HG02870 (cell line): ENCODE data around the gene SRPX2.

Experiments
- ATAC-seq: cut with Tn5 transposase; IDR thresholded peaks from one replicate; pipeline ENCODE4 v1.9.1; 2021; ENCODE audit warnings: mild to moderate bottlenecking, moderate library complexity; ENCODE audit not compliant: unreplicated experiment

The SRPX2 gene

DNA sequence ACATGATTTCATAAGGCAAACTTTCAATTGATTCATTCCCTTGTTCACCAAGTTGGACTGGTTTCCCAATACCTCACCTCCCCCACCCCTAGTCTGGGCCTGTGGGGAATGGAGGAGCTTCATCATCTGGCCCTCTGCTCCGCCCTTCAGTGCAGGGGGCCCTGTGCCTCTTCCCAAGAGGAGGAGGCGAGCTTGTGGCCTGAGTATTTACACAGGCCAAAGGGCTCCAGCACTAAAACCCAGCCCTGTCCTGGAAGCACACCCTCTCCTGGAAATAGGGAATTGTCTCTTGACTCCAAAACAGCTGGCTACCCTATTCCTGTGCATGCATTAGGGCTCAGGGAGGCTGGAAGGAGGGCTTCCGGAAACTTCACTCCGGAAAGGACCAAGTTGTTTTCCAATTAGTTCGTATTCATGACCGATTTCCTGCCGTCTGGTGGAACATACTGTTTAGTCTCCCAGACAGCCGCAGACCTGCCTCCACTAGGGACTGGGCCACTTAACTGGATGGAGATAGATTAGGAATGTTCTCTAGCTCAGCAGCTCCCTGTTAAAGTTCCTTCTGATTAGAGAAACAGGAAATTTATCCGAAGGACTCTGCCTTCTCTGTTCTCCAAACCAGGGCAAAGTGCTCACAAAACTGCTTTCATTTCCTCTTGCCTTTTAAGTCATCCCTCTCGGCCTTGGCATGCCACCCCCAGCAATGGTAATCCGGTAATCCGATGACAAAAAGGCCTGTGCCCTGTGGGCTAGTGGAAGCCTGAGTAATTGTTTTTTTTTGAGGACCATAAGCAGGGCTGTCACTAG lies 5.8 kb downstream of the SRPX2 start:
- no peak for ATAC-seq

DNA sequence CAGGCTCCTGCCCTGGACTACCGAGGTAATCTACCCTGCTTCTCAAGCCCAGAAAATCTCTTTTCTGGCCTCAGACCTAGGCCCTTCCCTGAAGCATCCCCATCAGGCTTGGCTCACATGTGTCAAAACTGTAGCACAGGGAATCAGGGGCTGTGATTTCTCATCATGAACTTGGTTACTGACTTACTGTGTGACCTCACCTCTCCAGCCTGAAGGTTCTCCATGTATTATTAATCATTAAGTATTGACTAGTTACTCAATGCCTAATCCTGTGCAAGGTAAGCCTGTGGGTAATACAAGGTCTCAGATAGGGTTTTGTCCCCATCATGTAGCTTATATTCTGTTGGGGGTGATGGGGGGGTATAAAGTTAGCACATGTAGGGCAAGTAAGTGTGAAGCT lies 6.8 kb downstream of the SRPX2 start:
- ATAC-seq, result no peak

DNA sequence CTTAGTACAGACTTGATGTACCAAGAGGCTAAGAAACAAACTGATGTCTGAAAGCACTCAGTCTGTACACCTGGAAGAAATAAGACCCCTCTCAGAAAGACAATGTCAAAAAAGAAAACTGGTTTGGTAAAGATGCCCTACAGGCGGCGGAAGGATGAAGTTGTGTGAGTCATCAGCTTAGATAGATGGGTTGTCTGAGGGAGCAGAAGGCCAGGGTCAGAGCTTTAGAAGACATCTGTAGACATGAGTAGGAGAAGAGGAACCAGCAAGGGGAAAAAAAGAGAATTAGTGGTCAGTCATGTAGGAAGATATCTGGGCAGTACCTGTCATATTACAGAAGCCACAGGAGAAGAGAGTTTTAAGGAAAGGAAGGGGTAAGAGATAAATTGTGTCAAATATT lies 8.3 kb downstream of the SRPX2 start:
- ATAC-seq, result no peak

DNA sequence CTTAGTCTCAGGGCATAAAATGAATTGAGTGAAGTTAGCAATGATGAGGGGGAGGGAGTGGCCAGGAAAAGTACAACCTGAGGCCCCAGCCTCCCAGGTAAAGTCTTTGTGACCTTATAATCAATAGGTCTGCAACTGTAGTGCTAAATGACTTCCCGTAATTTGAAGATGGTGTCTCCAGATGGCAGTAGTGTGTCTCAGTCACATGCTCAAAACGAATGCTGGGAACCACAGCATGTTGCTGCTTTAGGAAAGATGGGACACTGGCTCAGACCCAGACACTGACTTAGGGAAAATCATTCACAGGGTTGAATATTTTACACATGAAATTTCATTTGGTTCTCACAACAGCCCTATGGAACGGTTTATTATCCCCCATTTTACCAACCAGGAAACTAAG lies 10.3 kb downstream of the SRPX2 start:
- ATAC-seq, result no peak

DNA sequence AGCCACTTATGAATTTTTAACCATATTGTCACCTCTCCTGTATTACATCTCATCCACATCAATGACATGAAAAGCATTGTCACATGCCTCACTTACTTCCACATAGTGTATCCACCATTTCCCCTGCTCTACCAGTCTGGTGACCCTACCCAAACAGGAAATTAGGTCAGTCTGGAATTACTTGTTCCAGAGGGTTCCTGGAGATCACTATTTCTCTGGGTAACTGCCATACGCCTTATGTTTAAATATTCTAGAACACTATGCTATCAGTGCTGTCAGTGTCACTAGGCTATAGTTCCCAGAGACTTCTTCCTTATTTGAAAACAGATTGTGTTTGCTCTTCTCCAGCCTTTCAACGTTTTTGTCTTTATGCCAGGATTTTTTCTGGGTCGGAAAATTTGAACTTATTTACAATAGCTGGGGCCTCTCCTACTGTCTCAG lies 15.0 kb downstream of the SRPX2 start:
- no peak for ATAC-seq

DNA sequence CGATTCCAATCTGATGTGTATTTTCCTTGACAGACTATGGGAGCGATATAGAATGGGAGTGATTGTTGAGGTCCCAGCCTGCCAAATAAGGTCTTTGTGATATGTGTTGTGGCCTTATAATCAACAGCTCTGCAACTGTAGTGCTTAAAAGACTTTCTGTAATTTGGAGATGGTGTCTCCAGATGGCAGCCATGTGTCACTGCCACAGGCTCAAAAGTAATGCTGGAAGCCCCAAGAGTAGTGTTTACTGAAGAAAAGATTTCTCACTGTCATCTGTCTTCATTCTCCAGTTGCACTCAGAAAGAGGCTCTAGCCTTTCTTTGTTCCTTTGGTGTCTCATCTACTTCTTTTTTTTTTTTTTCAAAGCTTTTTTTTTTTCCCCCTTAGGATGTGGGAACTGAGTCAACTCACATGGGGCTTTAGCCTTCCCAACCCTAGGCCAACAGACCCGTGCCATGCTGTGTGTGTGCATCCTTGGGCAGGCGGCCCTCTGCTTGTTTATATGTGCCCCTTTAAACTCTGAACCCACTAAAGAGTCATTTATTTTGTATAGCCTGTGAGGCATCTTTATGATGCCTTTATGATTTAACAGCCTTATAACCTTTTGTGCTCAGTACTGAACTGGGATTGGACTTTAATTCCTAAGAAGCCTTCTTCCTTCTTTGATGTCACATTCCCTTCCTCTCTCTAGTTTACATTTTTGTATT lies 15.6 kb downstream of the SRPX2 start:
- ATAC-seq, result no peak

DNA sequence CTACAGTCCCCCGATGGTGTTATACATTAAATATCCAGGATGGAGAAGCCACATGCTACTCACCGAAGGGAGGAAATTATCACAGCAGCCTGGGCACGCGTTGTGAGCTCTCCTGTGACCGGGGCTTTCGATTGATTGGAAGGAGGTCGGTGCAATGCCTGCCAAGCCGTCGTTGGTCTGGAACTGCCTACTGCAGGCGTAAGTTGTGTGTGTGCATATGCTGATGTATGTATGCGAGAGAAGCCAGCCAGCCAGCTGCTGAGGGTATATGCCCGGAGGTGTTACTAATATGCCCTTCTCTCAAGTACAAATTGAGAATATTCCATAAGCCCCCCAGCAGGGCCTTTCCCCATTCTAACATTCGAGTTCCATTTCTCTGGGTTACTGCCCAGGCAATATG lies 18.2 kb downstream of the SRPX2 start:
- no peak for ATAC-seq

DNA sequence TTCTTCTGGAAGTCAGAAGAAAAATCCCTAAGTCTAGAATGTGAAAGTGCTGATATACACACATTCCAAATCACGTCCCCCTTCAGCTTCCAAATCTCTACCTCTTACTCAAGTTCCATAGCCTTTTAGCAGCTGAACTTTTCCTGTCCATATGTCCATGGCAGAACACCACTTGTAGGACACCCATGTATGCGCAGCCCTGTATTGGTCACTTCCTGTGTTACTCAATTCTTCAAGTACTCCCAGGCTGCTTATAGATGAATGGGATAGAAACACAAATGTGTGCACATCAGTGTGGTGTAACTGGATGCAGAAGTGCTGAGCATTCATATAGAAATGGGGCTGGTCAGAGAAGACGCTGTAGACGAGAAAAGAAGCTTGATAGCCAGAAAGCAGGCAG lies 18.8 kb downstream of the SRPX2 start:
- no peak for ATAC-seq

DNA sequence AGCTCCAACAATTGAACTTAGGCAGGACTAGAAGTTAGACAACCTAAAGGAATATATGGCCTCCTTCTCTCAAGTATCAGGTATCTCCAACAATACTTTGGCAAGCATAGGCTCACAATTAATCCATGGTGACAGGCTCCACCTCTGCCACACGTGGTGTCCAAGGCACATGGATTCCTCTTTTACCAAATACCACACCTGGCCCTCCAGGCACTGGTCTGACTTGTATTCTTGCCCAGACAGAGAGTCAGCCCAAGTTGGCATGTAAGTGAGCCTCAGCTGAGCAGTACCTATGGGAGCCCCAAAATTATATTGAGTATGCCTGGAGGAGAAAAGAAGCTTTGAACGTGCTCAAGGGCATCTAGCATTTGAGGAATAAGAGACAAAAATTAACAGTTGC lies 19.6 kb downstream of the SRPX2 start:
- ATAC-seq, result no peak

DNA sequence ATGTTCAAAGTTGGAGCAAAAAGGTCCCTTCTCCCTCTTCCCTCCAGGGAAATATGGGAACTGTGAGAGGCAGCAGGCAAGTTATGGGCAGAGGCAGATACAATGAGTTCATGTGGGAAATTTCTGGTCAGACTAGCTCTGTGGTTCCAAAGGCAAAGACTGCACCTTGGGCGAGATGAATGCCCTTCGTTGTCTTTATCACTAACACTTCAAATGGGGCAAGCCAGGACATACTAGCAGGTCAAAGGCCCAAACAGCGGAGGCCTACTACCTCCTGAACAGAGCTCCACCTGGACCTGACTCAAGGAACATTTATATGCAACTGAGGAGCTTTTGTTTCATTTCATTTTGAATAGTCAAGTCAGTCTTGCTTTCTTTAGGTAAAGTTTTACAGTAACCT lies 29.0 kb downstream of the SRPX2 start:
- ATAC-seq, result no peak

DNA sequence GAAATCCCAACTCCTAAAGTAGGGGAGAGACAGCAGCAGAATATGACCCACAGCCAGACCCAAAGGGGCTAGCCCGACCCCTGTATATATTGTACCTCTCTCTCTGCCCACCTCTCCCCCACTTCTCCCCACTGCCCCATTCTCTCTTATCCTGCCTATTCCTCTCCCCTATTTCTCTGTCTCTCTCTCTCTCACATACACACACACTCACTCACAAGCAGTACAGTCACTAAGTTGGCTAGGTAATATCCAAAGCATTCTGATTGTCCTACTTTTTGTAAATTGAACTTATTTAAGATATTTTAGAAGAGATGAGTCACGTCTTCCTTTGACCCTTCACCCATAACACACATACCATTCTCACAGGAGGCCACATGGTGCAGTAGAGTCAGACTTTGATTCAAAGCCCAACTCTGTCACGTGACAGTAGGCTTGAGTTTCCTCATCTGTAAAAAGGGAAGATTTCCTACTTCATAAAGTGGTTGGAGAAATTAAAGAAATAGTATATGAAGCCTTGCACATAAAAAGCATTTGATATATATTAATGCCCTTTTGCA lies 29.5 kb downstream of the SRPX2 start:
- ATAC-seq, result no peak

DNA sequence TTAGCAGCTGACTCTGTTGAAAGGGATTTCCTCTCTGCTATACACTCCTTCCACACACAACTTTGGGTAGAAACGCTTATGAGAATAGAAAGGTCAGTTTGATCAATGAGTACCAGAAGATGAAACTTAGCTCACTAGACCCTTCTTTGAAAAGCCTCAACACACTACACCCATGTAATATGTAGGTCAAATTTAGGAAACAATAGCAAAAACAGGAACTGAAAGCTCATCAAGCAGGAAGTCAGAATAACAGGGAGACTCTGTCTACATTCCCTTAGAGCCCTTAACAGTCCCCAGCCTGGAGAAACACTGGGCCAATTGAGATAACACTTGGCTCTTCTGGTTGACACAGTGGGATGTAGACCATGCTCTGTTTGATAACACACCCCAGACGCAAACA lies 30.7 kb downstream of the SRPX2 start:
- no peak for ATAC-seq

DNA sequence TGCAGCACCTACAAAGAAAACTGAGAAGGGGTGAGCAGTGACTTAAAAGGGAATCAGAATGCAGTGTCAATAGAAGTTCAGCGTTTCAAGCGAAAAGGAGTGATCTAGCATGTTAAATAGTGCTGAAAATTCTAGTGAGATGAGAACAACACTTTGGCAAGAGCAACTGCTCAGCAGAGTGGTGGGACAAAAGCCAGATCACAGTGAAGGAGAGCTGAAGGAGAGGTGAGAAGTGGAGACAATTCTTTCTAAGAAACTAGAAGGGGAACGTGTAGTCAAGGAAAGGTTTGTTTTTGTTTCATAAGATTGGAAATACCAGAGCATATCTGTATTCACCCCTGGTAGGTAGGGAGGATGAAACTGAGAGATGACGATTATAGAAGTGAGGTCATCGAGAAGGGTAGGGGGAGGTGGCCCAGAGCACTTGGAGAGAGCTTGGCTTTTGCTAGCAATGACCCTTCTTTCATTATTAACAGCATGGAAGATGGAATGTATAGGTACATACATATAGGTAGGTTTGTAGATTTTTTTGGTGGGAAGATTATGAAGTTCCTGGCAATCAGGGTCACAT lies 33.7 kb downstream of the SRPX2 start:
- ATAC-seq, result no peak

DNA sequence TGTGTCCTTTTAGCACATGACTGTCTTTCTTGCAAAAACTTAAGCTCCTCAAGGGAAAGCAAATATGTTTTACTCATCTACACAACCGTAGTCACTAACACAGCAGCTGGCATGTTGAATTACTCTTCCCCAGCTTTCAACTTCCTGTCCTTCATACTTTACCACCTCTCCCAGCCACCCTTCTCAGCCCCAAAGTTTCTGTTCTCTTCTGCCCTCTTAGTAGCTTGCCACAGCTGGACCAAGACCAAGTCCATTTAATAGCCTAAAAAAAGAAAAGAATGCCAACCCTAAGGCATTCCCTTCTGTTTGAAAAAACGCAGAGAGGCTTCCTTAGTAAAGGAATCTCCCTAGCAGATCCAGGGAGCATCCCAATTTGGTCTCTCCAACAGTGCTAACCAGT lies 36.8 kb downstream of the SRPX2 start:
- no peak for ATAC-seq

DNA sequence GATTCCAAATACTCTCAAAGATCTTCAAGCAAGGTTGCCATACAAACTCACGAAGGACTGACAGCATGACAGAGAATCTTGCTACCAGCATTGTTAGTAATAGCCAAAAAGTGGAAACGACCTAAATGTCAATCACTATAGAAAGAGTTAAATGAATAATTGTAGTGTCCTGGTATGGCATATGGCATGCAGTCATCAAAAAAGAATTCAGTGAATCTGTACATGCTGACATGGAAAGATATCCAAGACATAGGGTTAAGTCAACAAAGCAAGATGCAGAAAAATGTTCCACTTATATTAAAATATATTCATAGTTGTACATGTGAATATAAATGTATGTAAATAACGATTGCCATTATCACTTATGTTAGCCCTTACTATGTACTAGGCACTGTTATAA lies 37.6 kb downstream of the SRPX2 start:
- no peak for ATAC-seq

DNA sequence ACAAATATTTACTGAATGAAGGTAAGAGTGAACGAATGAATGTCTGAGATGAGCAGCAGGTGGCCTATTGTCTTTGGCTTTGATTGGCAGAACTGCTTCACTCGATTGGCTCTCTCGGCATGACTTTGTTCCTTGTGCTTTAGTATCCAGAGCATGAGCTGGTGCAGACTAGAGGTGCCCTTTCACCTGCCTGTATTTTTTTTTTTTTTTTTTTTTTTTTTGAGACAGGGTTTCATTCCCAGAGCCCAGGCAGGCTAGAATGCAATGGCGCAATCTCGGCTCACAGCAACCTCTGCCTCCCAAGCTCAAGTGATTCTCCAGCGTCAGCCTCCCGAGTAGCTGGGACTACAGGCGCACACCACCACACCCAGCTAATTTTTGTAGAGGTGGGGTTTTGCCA lies 38.9 kb downstream of the SRPX2 start:
- no peak for ATAC-seq

DNA sequence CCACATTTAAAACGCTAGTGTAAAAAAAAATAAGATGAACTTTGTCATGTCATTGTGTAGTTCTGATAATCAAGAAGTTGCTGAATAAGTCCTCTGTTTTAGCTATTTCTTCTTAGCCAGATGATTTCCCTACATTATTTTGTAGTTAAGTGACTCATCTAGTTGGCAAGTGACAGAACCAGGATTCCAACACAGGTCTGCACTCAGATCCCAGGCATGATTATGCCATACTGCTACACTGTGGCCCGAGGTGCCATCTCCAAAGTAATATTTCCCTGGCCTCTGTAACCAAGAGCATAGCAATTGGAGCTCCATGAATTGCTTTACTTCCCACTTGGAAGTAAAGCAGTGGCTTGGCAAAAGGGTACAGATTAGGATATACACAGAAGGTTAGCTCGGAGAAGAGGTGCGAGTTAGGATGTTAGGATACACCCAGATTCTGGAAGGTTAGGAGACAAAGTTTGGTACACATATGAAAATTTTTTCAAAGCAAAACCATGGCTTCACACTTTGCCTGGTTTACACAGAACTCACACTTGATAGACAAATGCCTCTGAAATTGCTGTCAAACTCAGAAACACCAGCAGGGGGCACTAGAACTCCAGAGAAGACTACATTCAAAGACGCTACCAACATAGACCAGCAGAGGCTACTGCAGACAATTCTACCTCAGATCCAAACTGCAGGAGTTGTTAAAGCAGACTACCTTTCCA lies 41.4 kb downstream of the SRPX2 start:
- ATAC-seq, result no peak

DNA sequence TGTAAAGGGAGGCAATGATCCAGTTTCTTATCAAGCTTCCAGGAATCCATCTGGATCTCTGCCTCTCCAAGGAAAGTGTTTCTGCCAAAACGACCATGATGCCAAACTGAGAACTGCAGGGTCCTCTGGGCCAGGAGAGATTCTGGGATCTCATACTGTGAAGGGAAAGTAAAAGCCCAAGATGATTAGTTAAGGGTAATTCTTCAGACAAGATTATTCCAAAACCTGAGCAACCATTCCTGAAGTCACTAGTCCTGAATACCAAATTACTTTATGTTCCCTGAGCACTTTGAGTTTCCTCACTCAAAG lies 42.0 kb downstream of the SRPX2 start:
- ATAC-seq, result no peak

DNA sequence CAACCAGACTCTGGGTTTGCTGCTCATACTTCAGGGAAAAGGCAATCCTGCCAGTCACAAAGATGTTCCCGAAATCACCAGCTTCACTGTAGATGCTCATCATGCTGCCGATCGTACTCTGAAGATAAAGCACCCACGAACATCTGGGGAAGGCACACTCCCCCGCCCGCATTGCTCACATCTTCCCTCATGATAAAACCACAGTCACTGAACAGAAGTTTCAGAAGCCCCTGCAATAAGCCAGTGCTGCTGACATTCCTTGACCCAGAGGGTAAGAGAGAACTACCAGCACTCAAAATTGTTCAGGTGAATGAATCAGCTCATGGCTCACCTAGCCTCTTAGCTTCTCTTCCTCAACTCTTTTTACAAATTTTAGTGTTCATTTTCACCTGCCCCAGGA lies 43.1 kb downstream of the SRPX2 start:
- ATAC-seq, result peak; percentile 34

DNA sequence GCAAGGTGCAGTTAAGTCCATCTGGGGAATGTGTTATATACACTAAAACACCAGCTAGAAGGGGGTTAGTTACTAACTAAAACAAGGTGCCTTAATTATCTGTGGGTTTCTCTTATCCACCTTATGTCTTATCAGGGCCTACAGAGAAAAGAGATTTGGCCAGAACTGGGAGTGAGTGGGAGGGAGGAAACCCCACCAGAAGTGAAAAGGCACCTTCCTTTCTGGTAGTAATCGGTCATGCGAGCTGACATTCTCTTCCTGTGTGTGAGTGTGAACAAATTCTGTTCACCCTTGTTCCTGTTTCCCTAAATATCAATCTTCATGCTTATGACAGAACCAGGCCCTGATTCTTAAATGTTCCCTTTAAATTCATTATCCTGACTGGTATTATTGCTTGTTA lies 43.5 kb downstream of the SRPX2 start:
- peak; percentile 86 for ATAC-seq

DNA sequence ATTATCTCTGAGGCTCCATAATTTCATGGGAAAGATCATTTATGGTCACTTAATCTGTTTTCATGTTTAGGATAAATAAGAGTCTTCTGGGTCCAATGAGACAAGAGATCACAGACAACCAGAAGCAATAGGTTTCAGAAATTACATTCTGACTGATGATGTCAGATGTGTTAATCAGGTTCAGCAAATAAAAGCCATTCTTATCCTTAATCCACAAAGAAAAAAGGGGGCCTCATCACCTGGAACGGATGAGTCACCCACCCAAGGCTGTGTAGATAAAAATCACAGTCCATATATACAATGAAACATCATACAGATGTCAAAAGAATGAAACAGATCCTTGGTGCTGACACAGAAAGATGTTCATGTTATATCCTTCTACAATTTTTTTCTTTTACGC lies 51.3 kb downstream of the SRPX2 start:
- no peak for ATAC-seq
